Measurements from ENCODE around the gene CRYL1.

Gene CRYL1

DNA sequence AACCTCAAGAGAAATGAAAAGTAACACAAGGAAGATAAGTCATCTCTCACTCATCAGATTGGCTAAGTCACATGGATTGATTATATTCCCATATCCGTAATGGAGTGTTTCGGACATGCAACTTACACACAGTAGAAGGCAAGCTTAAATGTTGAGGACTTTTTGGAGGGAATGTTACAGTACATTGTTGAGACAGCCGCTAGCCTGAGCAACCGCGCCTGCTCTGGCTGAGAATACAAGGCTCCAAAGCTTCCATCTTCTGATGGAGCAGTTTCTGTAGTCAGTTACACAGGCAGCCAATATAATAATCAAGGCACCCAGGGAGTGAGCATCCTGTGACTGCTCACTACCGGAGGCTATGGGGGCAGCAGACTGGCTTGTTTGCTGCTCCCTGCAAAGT is 1.0 kb upstream of the CRYL1 start:
- peak; percentile 11 for DNase-seq

DNA sequence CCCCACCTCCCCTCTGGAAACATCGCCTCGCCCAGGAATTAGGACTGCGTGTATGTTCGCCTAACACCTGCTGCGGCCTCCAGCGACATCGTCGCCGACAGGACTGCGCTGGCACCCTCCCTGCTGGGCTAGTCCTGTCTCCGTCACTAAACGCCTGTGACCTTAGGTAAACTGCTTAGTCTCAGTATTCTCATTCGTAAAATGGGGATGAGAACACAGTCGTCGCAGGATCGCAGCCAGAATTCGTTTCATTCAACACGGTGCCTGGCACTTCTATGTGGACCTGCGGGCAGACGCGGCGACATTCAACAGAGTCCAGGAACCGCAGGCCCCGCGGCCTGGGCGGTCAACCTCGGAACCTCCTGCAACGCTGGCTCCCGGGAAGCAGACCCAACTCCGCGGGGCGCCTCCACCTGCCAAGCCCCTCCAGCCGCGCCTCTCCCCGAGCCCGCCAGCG is 485 bp downstream of the CRYL1 start:
- peak; percentile 60 for DNase-seq

GRCh38 chr13:20521364-20522115 is 4.1 kb downstream of the CRYL1 start:
- no peak for DNase-seq

DNA sequence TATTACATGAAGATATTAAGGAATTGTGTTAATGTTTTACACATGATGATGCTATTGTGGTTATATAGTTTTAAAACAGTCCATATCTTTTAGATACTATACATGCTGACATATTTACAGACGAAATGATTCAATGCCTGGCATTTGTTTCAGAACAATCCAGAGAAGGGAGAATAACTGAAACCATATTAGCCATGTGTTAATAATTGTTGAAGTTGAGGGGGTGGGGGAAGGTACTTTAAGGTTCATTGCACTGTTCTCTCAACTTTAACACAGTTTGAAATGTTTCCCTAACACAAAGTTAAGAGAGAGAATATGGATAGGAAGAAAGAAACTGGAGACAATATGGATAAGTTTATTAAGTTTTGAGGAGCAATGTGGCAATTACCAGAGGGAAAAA is 5.8 kb downstream of the CRYL1 start:
- no peak for DNase-seq

DNA sequence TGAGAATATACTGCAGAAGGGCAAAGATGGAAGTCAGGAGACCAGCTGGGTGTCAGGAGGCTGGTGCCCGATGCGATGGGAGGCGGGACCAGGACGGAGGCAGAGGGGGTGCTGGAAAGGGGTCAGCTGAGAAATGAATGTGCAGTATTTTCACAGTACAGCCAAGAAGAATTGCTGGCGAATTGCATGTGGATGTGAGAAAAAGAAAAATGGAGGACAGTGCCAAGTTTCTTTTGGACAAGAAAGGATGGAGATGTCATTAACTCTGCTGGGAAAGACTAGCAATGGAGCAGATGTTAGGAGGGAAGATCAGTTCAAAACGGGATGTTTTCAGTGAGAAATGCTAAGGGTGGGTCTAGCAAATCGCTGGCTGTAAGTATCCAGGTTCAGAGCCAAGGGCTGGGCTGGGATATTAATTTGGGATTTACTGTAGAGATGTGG is 7.0 kb downstream of the CRYL1 start:
- no peak for DNase-seq

DNA sequence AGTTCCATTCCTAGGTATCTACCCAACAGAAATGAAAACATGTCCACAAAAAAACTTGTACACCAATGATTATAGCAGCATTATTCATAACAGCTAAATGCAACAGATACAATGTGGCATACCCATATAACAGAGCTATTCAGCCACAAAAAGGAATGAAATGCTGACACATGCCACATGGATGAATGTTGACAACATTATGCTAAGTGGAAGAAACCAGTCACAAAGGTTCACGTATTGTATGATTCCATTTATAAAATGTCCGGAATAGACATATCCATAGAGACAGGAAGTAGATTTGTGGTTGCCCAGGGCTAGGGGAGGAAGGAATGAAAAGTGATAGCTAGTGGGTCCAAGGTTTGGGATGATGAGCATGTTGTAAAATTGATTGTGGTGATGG is 10.8 kb downstream of the CRYL1 start:
- DNase-seq: no peak

DNA sequence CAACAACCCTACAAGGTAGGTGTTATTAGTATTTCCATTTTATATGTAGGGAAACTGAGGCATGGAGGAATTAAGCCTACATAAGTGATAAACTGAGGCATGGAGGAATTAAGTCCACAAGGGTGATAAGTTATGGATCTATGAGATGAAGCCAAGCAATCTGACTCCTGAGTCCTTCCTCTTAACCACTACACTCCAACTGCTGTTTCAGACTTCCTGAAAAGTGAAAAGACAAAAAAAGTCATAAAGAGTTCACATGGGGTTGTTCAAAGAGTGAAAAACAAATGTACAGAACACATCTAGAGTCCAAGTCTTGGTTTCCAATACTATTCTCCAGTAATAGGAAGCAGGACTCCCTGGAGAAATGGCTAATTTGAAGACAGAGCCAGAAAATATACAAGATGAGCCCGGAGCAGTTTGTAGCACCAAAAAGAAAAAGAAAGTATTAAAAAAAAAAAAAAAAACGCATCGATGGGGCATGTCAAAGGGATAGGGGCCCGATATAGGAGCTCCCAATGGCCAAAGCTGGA is 12.1 kb downstream of the CRYL1 start:
- DNase-seq: no peak

GRCh38 chr13:20512042-20512683 is 13.5 kb downstream of the CRYL1 start:
- DNase-seq: no peak

DNA sequence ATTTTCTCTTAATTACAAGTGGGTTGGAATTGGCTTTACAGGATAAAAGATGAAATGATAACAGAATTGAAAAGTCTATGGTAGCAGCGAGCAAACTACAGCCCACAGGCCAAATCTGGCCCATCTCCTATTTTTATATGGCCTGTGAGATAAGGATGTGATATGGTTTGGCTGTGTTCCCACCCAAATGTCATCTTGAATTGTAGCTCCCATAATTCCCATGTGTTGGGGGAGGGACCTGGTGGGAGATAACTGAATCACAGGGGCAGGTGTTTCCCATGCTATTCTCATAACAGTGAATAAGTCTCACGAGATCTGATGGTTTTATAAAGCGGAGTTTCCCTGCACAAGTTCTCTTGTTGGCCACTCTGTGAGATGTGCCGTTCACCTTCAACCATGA is 19.0 kb downstream of the CRYL1 start:
- no peak for DNase-seq

- DNase-seq: no peak
These were observed 20.0 kb downstream of the CRYL1 start for GRCh38 chr13:20505405-20506366.

DNA sequence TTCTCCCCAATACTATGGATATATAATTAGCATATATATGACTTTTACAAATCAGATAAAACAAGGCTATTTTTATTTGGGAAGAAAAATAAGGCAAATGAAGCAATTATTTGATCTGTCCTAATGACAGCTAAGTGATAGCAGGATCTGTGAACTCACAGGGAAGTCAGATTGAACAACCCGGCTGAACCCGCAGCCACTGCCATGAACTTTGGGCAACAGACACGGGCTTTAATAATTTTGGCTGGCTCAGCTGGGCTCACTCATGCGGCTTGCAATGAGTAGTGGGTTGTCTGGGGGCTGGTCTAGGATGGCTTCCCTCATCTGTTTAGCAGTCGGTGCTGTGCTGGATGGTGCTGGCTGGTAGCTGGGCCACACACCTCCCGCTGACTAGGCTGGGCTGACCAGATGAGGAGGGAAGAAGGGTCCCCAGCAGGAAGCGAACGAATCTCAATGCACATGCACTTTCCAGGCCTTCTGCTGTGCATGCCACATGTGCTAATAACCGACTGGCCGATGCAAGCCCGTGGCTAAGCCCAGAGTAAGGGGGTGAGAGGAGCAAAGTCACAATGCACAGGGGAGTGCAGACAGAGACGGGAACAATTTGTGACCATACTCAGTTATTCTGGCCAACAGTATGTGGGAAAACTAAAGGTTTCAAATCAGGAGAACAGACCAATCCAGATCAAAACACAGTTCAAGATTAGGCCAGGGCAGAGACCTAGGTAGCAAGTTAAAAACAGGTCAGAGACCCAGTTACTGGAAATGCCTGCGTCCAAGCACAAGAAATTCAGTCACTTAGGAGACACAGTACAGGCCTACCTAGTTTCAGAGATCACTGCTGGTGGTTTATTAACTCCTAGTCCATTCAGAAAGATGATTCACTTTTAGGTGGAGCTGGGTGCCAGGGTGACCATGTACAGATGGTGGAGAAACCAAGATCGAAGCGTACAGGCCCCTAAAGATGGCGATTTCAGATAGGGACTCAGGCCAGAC is 22.3 kb downstream of the CRYL1 start:
- no peak for DNase-seq

- no peak for DNase-seq
These were observed 24.1 kb downstream of the CRYL1 start for GRCh38 chr13:20501592-20501991.

DNA sequence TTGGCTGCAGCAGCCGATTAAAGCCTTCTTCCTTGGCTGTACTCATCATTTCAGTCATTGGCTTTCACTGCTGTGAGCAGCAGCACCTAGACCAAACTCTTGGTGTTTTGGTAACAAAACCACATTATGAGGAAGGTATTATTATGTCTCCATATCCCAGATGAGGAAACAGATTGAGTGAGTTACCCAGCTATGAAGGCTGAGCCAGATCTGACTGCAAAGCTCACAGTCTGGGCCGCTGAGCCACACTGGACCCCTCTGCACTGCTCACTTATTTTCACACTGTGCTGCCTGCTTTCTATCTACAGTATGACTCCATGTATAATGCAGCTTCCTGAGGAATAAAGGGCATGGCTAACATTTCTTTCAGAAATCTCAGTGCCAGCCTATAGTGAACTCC is 24.5 kb downstream of the CRYL1 start:
- DNase-seq: no peak

DNA sequence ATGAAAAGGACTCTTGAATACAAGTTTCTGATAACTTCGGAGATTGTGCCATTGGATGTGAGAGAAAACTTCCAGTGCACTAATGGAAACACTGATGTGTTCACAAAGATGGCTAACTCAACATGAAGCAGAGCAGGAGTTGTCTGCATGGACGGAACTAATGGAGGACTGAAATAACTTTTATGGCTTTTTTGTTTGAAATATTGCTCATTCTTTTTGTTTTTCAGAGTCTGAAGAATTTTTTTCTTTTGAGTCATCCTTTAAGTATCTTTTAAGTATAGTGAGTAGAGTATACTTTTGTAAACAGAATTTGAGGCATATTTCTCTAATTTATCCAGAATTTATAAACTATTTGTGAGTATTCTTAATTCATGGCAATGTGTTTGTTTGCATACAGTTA is 25.7 kb downstream of the CRYL1 start:
- DNase-seq: no peak

DNA sequence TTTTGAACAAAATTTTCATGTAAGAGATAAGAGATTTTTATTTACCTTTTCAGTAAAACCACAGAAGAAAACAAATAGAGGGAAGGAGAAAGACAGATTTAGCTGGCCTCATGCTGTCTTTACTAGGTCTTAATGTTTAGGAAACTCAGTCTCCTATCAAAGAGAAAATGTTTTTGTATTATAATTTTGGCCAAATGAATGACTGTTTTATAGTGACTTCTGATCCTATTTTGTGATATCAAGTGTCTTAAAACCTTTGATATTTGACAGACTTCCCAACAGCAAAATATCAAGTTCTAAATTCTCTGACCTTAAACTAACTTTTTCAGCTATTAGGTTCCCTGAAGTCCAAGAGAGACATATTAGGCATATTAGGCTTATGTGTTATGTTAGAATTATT is 27.0 kb downstream of the CRYL1 start:
- no peak for DNase-seq

- DNase-seq: no peak
These were observed 27.5 kb downstream of the CRYL1 start for GRCh38 chr13:20498129-20498528.

- no peak for DNase-seq
These were observed 28.5 kb downstream of the CRYL1 start for GRCh38 chr13:20497006-20497775.

GRCh38 chr13:20495087-20496023 is 30.3 kb downstream of the CRYL1 start:
- DNase-seq: peak; percentile 17

DNA sequence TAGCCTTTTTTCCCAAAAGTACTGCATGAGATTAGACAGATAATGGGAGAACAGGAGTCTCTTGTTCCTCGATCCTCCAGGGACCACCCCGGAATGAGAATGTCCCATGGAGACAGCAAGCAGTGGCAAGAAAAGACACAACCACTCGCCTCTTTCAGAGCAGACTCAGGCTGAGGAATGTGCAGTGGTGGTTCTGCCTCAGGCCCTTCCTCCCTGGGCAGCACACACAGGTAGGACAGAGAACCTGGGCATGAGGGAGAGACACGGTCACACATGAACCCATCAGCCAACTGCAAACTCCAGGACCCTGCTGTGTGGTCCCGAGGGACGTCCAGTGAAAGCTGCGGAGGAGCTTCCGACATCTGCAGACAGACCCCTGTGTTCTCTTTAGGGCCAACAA is 31.0 kb downstream of the CRYL1 start:
- DNase-seq: no peak

- DNase-seq: peak; percentile 5
These were observed 33.0 kb downstream of the CRYL1 start for GRCh38 chr13:20492641-20493040.
